SK-N-SH (cell line): Measurements from ENCODE around the gene SVBP. TPM values are rescaled to one million over a fixed set of nuclear protein-coding genes. Genes with fewer than 3 reads are reported as not detected.

Source experiments
- CTCF ChIA-PET: fragments of 300-600, 350-600 bp; formaldehyde crosslinking; extraction: SDS; loops from one replicate; lab custom pipeline; 2021; lab: Yijun Ruan, JAX
- POLR2A ChIA-PET: fragments of 350-600 bp; sonication (Branson Sonifier 250); formaldehyde crosslinking; extraction: SDS; loops from one replicate; lab custom pipeline; 2020; ENCODE audit warnings: antibody characterized with exemption, inconsistent platforms; lab: Yijun Ruan, JAX
- DNase-seq: peaks from one replicate; pipeline ENCODE4 v3.0.0; 2012
- H2AFZ ChIP-seq: fragments of 200-600 bp; sonication (generic); 2 replicates; pipeline ENCODE4 v1.8.1; 2016; ENCODE audit warnings: antibody characterized with exemption, mild to moderate bottlenecking, low read depth
- H3F3A ChIP-seq: fragments of 200-600 bp; sonication (generic); replicated peaks from 2 replicates; pipeline ENCODE3; 2016; ENCODE audit warnings: antibody characterized with exemption, mild to moderate bottlenecking; ENCODE audit not compliant: insufficient read depth
- H3K27ac ChIP-seq, 2 experiments: fragments of 200-500 bp in 1 of 2; fragments of 200-600 bp in 1 of 2; sonication (Bioruptor generic) in 1 of 2; sonication (generic), shearing (Covaris generic) in 1 of 2; 2 replicates each; pipeline versions ENCODE4 v1.5.1 to v1.6.1; 2014 to 2016; ENCODE audit warnings: low read depth in 2 of 2, inconsistent platforms in 1 of 2, low read length in 1 of 2, mild to moderate bottlenecking in 1 of 2, mixed read lengths in 1 of 2
- H3K27me3 ChIP-seq: fragments of 200-600 bp; sonication (generic), shearing (Covaris generic); 2 replicates; pipeline ENCODE4 v1.6.1; 2016; ENCODE audit warnings: mixed run types; ENCODE audit not compliant: insufficient read depth
- H3K36me3 ChIP-seq, 2 experiments: fragments of 200-500 bp in 1 of 2; fragments of 200-600 bp in 1 of 2; sonication (Bioruptor generic) in 1 of 2; sonication (generic) in 1 of 2; replicated peaks in 1 of 2; 2 replicates each; pipeline versions ENCODE3 to v1.5.1; 2014 to 2016; ENCODE audit warnings: low read length in 1 of 2, mild to moderate bottlenecking in 1 of 2; ENCODE audit not compliant: insufficient read depth in 2 of 2, control insufficient read depth in 1 of 2
- H3K4me1 ChIP-seq, 2 experiments: fragments of 200-500 bp in 1 of 2; fragments of 200-600 bp in 1 of 2; sonication (Bioruptor generic) in 1 of 2; sonication (generic), shearing (Covaris generic) in 1 of 2; 2 replicates each; pipeline versions ENCODE4 v1.5.1 to v1.6.1; 2014 to 2016; ENCODE audit warnings: low read depth in 1 of 2, low read length in 1 of 2, mixed run types in 1 of 2; ENCODE audit not compliant: insufficient read depth in 2 of 2, control insufficient read depth in 1 of 2
- H3K4me2 ChIP-seq: fragments of 200-600 bp; sonication (generic), shearing (Covaris generic); 2 replicates; pipeline ENCODE4 v1.6.1; 2017; ENCODE audit warnings: mixed run types
- H3K4me3 ChIP-seq, 2 experiments: fragments of 200-500 bp in 1 of 2; fragments of 200-600 bp in 1 of 2; sonication (Bioruptor generic) in 1 of 2; sonication (generic), shearing (Covaris generic) in 1 of 2; 2 replicates each; pipeline versions ENCODE4 v1.5.1 to v1.8.1; 2014 to 2016; ENCODE audit warnings: low read depth in 2 of 2, inconsistent platforms in 1 of 2, low read length in 1 of 2, mild to moderate bottlenecking in 1 of 2, mixed read lengths in 1 of 2, moderate library complexity in 1 of 2
- H3K79me2 ChIP-seq: fragments of 200-600 bp; sonication (generic); 2 replicates; pipeline ENCODE4 v1.8.1; 2017; ENCODE audit warnings: mild to moderate bottlenecking; ENCODE audit not compliant: insufficient read depth
- H3K9ac ChIP-seq: fragments of 200-600 bp; sonication (generic); 2 replicates; pipeline ENCODE4 v1.6.1; 2017; ENCODE audit warnings: mixed run types
- H3K9me2 ChIP-seq: fragments of 200-600 bp; sonication (generic); 2 replicates; pipeline ENCODE4 v1.6.1; 2017; ENCODE audit warnings: mixed run types
- H3K9me3 ChIP-seq: fragments of 200-600 bp; sonication (generic); 2 replicates; pipeline ENCODE4 v1.6.1; 2017; ENCODE audit warnings: mixed run types, mild to moderate bottlenecking, moderate library complexity
- H4K20me1 ChIP-seq: fragments of 200-600 bp; sonication (generic); 2 replicates; pipeline ENCODE4 v1.6.1; 2017; ENCODE audit warnings: mild to moderate bottlenecking, mixed run types; ENCODE audit not compliant: insufficient read depth
- CTCF ChIP-seq: fragments of 200-600 bp; sonication (generic); IDR thresholded peaks from 2 replicates; pipeline ENCODE4 v1.6.1; 2017; ENCODE audit warnings: antibody characterized with exemption, mild to moderate bottlenecking, moderate library complexity
- ELF1 ChIP-seq: IDR thresholded peaks from 2 replicates; pipeline ENCODE4 v1.4.0; 2012
- EP300 ChIP-seq, 2 experiments: IDR thresholded peaks; 2 replicates each; pipeline versions ENCODE4 v1.4.0 to v1.6.1; 2012; ENCODE audit warnings: borderline replicate concordance in 1 of 2, low read depth in 1 of 2, low read length in 1 of 2
- EZH2phosphoT487 ChIP-seq: fragments of 200-600 bp; sonication (generic); IDR thresholded peaks from 2 replicates; pipeline ENCODE4 v1.6.1; 2017; ENCODE audit warnings: low read depth, mixed run types, mild to moderate bottlenecking, antibody characterized with exemption, moderate library complexity, borderline replicate concordance
- FOSL2 ChIP-seq: IDR thresholded peaks from 2 replicates; pipeline ENCODE4 v1.4.0; 2012; ENCODE audit warnings: low read depth, mild to moderate bottlenecking, moderate library complexity, borderline replicate concordance
- FOXJ3 ChIP-seq: sonication (generic); formaldehyde crosslinking; IDR thresholded peaks from 2 replicates; pipeline ENCODE4 v1.5.1; 2020; ENCODE audit warnings: mild to moderate bottlenecking, missing genetic modification reagents
- FOXM1 ChIP-seq: IDR thresholded peaks from 2 replicates; pipeline ENCODE4 v1.4.0; 2012; ENCODE audit warnings: low read depth, mild to moderate bottlenecking
- GABPA ChIP-seq: IDR thresholded peaks from 2 replicates; pipeline ENCODE4 v1.4.0; 2012; ENCODE audit warnings: low read depth, mild to moderate bottlenecking
- GATA2 ChIP-seq: sonication (generic); formaldehyde crosslinking; IDR thresholded peaks from 2 replicates; pipeline ENCODE4 v1.5.0; 2020; ENCODE audit warnings: mild to moderate bottlenecking, missing genetic modification reagents
- JUND ChIP-seq: IDR thresholded peaks from 2 replicates; pipeline ENCODE4 v1.4.0; 2012
- MEF2A ChIP-seq: IDR thresholded peaks from 2 replicates; pipeline ENCODE4 v1.4.0; 2012; ENCODE audit warnings: low read depth, borderline replicate concordance
- NFIC ChIP-seq: IDR thresholded peaks from 2 replicates; pipeline ENCODE4 v1.4.0; 2012; ENCODE audit warnings: borderline replicate concordance
- NRF1 ChIP-seq: IDR thresholded peaks from 2 replicates; pipeline ENCODE4 v1.6.1; 2012; ENCODE audit warnings: low read depth, mild to moderate bottlenecking, low read length
- POLR2AphosphoS5 ChIP-seq: IDR thresholded peaks from 2 replicates; pipeline ENCODE4 v1.6.1; 2012; ENCODE audit warnings: low read depth, low read length
- RAD21 ChIP-seq: IDR thresholded peaks from 2 replicates; pipeline ENCODE4 v1.6.1; 2012; ENCODE audit warnings: mild to moderate bottlenecking, low read length
- RFX5 ChIP-seq: IDR thresholded peaks from 2 replicates; pipeline ENCODE4 v1.6.1; 2012; ENCODE audit warnings: mild to moderate bottlenecking, improper control_type of control experiment, low read length
- RXRA ChIP-seq: IDR thresholded peaks from 2 replicates; pipeline ENCODE4 v1.4.0; 2012; ENCODE audit warnings: low read depth, mild to moderate bottlenecking, borderline replicate concordance
- SIN3A ChIP-seq: IDR thresholded peaks from 2 replicates; pipeline ENCODE4 v1.6.1; 2012; ENCODE audit warnings: low read depth, mild to moderate bottlenecking, low read length, moderate library complexity, borderline replicate concordance
- TAF1 ChIP-seq: IDR thresholded peaks from 2 replicates; pipeline ENCODE4 v1.6.1; 2012; ENCODE audit warnings: low read depth, mild to moderate bottlenecking, low read length, moderate library complexity, borderline replicate concordance
- TEAD4 ChIP-seq: IDR thresholded peaks from 2 replicates; pipeline ENCODE4 v1.4.0; 2012; ENCODE audit warnings: mild to moderate bottlenecking, borderline replicate concordance; ENCODE audit not compliant: insufficient read depth
- USF1 ChIP-seq: IDR thresholded peaks from 2 replicates; pipeline ENCODE4 v1.4.0; 2012; ENCODE audit warnings: low read depth, borderline replicate concordance
- USF2 ChIP-seq: fragments of 150-350 bp; IDR thresholded peaks from 2 replicates; pipeline ENCODE4 v1.6.1; 2017; ENCODE audit warnings: antibody characterized with exemption, low read length, low read depth, borderline replicate concordance
- ZBTB33 ChIP-seq: IDR thresholded peaks from 2 replicates; pipeline ENCODE4 v1.4.0; 2012; ENCODE audit warnings: low read depth, borderline replicate concordance
- WGBS: methylation state at CpG from one replicate; pipeline ENCODE4 v1.1.6; 2017; ENCODE audit warnings: low lambda C conversion rate; 5-methylcytosine and 5-hydroxymethylcytosine counted together
- polyA plus RNA-seq, 3 experiments: library from polyadenylated mRNA; depleted of rRNA; stranded (reverse); fragments of >200 nt; gene quantifications; 2 replicates each; pipeline ENCODE4 v1.2.3, GENCODE V29; 2012

The SVBP gene
- polyA plus RNA-seq, 1 of the 3 experiments (the other 2 are of a cell fraction), result 18.6 TPM

- Histone ChIP-seq H3K36me3 (peaks cover 0 to 4% of the 10 kb centered on the region in 2 experiments), H2AFZ (no peak overlapping the region), H3K27me3 (no peaks in the 10 kb centered on the region), H3K4me2 (no peak overlapping the region), H3F3A (no peaks in the 10 kb centered on the region), H3K9me2 (no peaks in the 10 kb centered on the region), H3K79me2 (no peaks in the 10 kb centered on the region), H3K4me1 (peaks cover 0 to 6% of the 10 kb centered on the region in 2 experiments; a peak in 1 of 4 replicates), H4K20me1 (no peaks in the 10 kb centered on the region), H3K4me3 (no peak overlapping the region), H3K9ac (no peak overlapping the region)
- ChIA-PET POLR2A (no interaction called here), CTCF (interaction anchor here (0.8 to 1.9 kb wide), 2 partner anchors 16 to 53 kb away, joined by 3 to 4 read pairs; no protein-coding TSS in a partner anchor)
- TF ChIP-seq ELF1, result no peak
- TF ChIP-seq FOXM1, result no peak
- no peak for TF ChIP-seq EZH2phosphoT487
- no peak for TF ChIP-seq FOXJ3 (CRISPR knock-in tag)
- no peak for TF ChIP-seq EP300 (IDR thresholded peaks at IDR 0.05; ENCODE audit: borderline replicate concordance in 1 of 2, low read depth in 1 of 2, low read length in 1 of 2)
- no peak for TF ChIP-seq GATA2
- no peak for TF ChIP-seq SIN3A
- no peak for TF ChIP-seq ZBTB33
- no peak for TF ChIP-seq POLR2AphosphoS5
- TF ChIP-seq TEAD4, result no peak
- no peak for TF ChIP-seq NFIC
- TF ChIP-seq USF1, result no peak
- TF ChIP-seq RFX5, result no peak
- no peak for TF ChIP-seq RAD21
- TF ChIP-seq JUND, result no peak
- TF ChIP-seq FOSL2, result no peak
- no peak for TF ChIP-seq GABPA
- TF ChIP-seq, all 33 proteins: peak for 0
- H3K27ac ChIP-seq, result no peak overlapping the region
- DNase-seq, result no peak
- no peaks in the 10 kb centered on the region for H3K9me3 ChIP-seq
Measured at GRCh38 chr1:42831273-42831672, 14.1 kb upstream of the SVBP start.

DNA sequence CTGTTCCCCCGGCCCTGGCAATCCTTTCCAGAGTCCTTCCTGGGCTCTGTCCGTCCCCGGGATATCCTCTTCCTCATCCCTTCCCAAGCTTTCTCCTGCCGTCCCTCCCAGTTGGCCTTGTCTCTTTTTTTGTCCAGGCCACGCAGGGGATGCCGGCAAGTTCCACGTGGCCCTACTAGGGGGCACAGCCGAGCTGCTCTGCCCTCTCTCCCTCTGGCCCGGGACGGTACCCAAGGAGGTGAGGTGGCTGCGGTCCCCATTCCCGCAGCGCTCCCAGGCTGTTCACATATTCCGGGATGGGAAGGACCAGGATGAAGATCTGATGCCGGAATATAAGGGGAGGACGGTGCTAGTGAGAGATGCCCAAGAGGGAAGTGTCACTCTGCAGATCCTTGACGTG, 13.4 kb upstream of the SVBP start:
- Histone ChIP-seq H3K27me3 (no peaks in the 10 kb centered on the region), H3K9me2 (no peaks in the 10 kb centered on the region), H3K4me2 (no peak overlapping the region), H3F3A (no peaks in the 10 kb centered on the region), H3K4me3 (no peak overlapping the region), H4K20me1 (no peaks in the 10 kb centered on the region), H3K27ac (no peak overlapping the region)
- CTCF ChIA-PET, result interaction anchor here (1.9 kb wide), 1 partner anchor 17 kb away, joined by 4 read pairs; no protein-coding TSS in a partner anchor
- WGBS, result 95% methylated on average over 16 of the region's 17 CpGs
- DNase-seq, result no peak
- TF ChIP-seq RAD21 (no peak), FOXM1 (no peak), GABPA (no peak), USF2 (no peak), RXRA (no peak), MEF2A (no peak), EZH2phosphoT487 (no peak), TAF1 (no peak), NRF1 (no peak), CTCF (no peak)
- TF ChIP-seq, all 33 proteins: peak for 0
- no peak overlapping the region for H3K9ac ChIP-seq
- no peaks in the 10 kb centered on the region for H3K79me2 ChIP-seq
- peaks cover 0 to 6% of the 10 kb centered on the region in 2 experiments; a peak in 1 of 4 replicates for H3K4me1 ChIP-seq
- no peaks in the 10 kb centered on the region for H3K9me3 ChIP-seq
- H2AFZ ChIP-seq, result no peak overlapping the region
- H3K36me3 ChIP-seq, result peaks cover 0 to 4% of the 10 kb centered on the region in 2 experiments
- POLR2A ChIA-PET, result no interaction called here
